SK-N-MC (cell line): ENCODE measurements around the gene ZNF784.

Experiments
- DNase-seq: peaks from one replicate; pipeline ENCODE4 v3.0.0-alpha.2; 2011; ENCODE audit warnings: low read depth, low spot score
- H3K27ac ChIP-seq: fragments of 200-600 bp; sonication (generic); 2 replicates; pipeline ENCODE4 v1.5.1; 2016; ENCODE audit warnings: mixed run types
- H3K36me3 ChIP-seq: fragments of 200-600 bp; sonication (generic); 2 replicates; pipeline ENCODE4 v1.6.1; 2017; ENCODE audit warnings: antibody characterized with exemption, low read length, mixed read lengths; ENCODE audit not compliant: insufficient read depth
- H3K4me3 ChIP-seq: fragments of 200-600 bp; sonication (generic); 2 replicates; pipeline ENCODE4 v1.5.1; 2016
- H3K9ac ChIP-seq: fragments of 200-600 bp; sonication (generic); 2 replicates; pipeline ENCODE4 v1.8.0; 2017; ENCODE audit warnings: mixed run types, mixed read lengths; ENCODE audit not compliant: insufficient read length
- H3K9me3 ChIP-seq: fragments of 200-600 bp; sonication (generic); 2 replicates; pipeline ENCODE4 v1.6.1; 2017; ENCODE audit warnings: low read depth, mild to moderate bottlenecking, antibody characterized with exemption, low read length, moderate library complexity, mixed read lengths
- EZH2 ChIP-seq: fragments of 200-600 bp; sonication (generic); IDR thresholded peaks from one replicate; pipeline ENCODE4 v1.6.1; 2017; ENCODE audit warnings: antibody characterized with exemption
- FOXP2 ChIP-seq: optimal IDR thresholded peaks from 2 replicates; pipeline ENCODE3; 2011; ENCODE audit warnings: mild to moderate bottlenecking, moderate library complexity; ENCODE audit not compliant: insufficient read depth; ENCODE audit errors: extremely low read length, control extremely low read depth
- POLR2AphosphoS5 ChIP-seq: IDR thresholded peaks from 2 replicates; pipeline ENCODE4 v1.6.1; 2012; ENCODE audit warnings: mild to moderate bottlenecking, low read depth, low read length, borderline replicate concordance

ZNF784 gene

DNA sequence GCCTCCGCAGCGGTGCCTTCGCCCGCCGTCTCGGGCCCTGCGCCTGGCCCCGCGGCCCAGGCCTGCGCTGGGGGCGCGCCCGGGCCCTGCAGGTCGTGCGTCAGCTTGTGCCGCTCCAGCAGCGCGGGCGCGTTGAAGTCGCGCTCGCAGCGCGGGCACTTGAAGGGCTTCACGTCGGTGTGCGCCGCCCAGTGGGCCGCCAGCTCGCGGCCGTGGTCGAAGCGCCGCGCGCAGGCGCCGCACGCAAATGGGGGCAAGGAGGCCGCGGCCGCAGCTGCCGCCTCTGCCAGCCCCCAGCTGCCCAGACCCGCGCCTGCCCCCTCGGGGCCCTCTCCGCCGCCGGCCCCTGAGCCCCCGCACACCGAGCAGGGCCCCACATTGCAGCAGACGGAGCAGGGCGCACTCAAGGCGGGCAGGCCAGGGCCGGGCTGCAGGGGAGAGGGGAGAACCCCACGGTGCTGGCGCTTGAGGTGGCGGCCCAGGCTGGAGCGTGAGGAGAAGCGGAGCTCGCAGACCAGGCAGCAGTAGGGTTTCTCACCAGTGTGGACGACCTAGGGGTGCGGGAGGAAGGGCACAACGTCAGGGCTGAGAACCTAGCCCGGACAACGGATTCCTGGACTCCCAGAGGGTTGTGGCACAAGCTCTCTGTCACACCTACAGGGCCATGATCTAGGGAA is 31.1 kb downstream of the ZNF784 start:
- H3K4me3 ChIP-seq = no peak overlapping the region
- no peak overlapping the region for H3K27ac ChIP-seq
- H3K9me3 ChIP-seq = no peaks in the 10 kb centered on the region
- DNase-seq = no peak
- no peak overlapping the region for H3K9ac ChIP-seq
- H3K36me3 ChIP-seq = peaks cover 28% of the 10 kb centered on the region
- TF ChIP-seq EZH2 = no peak
- TF ChIP-seq POLR2AphosphoS5 = no peak

DNA sequence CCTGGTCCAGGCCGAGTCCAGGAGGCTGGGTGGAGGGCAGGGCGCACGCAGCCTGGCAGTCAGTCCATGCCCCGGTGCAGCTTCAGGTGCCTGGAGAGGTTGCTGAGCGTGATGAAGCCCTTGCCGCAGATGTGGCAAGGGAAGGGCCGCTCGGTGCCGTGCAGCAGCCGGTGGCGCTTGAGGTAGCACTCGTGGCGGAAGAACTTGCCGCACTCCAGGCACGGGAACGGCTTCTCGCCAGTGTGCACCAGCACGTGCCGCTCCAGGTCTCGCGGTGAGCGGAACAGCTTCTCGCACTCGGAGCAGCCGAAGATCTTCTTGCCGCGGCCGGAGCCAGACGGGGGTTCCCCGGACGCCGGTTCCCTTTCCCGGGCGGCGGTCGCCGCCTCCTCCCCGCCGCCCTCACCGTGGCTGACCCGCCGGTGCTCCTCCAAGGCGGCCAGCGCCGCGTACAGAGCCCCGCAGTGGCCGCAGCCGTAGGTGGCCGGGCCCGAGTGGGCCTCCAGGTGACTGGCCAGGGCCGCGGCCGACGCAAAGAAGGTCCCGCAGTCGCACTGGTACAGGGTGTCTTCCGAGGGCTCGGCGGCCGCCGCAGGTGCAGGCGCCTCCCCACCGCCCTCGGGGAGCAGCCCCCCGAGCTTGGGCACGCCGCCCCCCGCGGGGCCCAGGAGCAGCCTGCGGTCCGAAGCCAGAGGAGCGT is 31.8 kb downstream of the ZNF784 start:
- H3K27ac ChIP-seq = no peak overlapping the region
- no peak for DNase-seq
- no peak overlapping the region for H3K4me3 ChIP-seq
- TF ChIP-seq FOXP2 (no peak), POLR2AphosphoS5 (no peak), EZH2 (no peak)
- H3K9me3 ChIP-seq = no peaks in the 10 kb centered on the region
- H3K36me3 ChIP-seq = peaks cover 28% of the 10 kb centered on the region
- no peak overlapping the region for H3K9ac ChIP-seq

DNA sequence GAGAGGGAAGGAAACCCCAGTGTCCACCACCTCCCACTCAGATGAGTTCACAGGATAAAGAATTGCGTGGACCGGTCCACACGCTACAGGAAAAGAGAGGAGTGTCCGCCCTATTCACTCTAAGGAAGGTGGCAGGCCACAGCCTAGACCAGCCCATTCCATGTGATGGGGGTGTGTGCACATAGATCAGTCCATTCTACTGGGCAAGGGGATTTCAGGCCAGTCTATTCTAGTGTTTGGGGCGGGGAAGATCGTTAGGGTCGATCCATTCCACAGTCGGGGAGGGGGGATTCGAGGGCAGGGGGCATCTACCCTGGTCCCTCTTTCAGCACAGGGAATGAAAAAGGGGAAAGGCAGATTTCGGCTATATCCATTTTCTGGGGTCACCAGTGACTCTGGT is 32.8 kb downstream of the ZNF784 start:
- no peak for DNase-seq
- Histone ChIP-seq H3K9ac (no peak overlapping the region), H3K4me3 (no peak overlapping the region), H3K36me3 (peaks cover 20% of the 10 kb centered on the region), H3K9me3 (no peaks in the 10 kb centered on the region), H3K27ac (no peak overlapping the region)
- no peak for TF ChIP-seq POLR2AphosphoS5
- no peak for TF ChIP-seq EZH2
- TF ChIP-seq FOXP2 = no peak

DNA sequence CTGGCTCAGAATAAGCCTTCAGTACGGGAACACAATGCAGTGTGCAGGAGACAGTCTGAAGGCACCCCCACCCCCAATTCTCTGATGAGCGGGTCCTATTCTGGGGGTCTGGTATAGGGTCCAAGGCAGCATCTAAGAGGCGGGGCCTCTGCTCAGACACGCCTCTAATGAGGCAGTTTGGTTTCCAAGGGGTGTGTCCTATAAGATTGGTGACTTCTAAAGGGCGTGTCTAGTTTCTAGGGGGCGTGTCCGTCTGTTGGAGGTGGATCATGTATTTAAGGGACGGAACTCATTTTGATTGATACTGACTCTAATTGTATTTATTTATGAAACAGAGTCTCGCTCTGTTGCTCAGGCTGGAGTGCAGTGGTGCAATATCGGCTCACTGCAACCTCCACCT is 33.7 kb downstream of the ZNF784 start:
- DNase-seq = no peak
- Histone ChIP-seq H3K27ac (no peak overlapping the region), H3K9me3 (no peaks in the 10 kb centered on the region), H3K36me3 (peaks cover 11% of the 10 kb centered on the region), H3K4me3 (no peak overlapping the region), H3K9ac (no peak overlapping the region)
- TF ChIP-seq POLR2AphosphoS5 (no peak), EZH2 (no peak), FOXP2 (no peak)

DNA sequence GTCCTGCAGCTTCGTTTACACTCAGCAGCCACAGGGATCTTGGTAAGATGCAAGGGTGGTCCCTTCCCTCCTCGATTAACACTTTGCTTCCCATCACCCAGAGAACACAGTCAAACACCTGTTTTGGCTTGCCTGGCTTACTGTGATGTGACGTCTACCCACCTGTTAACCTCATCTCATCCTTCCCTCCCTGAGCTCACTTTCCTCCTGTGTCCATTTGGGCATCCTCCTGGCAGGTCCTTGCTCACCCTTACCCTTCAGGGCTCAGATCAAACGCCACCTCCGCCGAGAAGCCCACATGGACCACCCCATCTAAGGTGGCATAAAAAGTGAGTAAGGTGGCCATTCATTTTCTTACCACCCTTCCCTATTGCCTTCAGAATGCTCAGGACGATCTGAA is 34.3 kb downstream of the ZNF784 start:
- H3K4me3 ChIP-seq = no peak overlapping the region
- H3K9me3 ChIP-seq = no peaks in the 10 kb centered on the region
- DNase-seq = no peak
- no peak for TF ChIP-seq FOXP2
- no peak for TF ChIP-seq EZH2
- no peak for TF ChIP-seq POLR2AphosphoS5
- no peak overlapping the region for H3K9ac ChIP-seq
- no peak overlapping the region for H3K27ac ChIP-seq
- H3K36me3 ChIP-seq = peaks cover 6% of the 10 kb centered on the region

DNA sequence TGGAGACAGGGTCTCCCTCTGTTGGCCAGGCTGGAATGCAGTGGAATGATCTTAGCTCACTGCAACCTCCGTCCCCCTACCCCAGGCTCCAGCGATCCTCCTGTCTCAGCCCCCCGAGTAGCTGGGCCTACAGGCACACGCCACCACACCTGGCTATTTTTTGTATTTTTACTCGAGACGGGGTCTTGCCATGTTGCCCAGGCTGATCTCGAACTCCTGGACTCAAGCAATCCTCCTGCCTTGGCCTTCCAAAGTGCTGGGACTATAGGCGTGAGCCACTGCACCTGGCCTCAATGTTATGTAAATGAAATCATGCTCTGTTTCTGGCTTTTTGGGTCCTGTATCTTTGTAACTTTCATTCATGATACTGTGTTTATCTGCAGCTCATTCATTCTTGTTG is 35.6 kb downstream of the ZNF784 start:
- no peak overlapping the region for H3K9ac ChIP-seq
- no peak overlapping the region for H3K27ac ChIP-seq
- TF ChIP-seq POLR2AphosphoS5 (no peak), FOXP2 (no peak), EZH2 (no peak)
- H3K4me3 ChIP-seq = no peak overlapping the region
- no peaks in the 10 kb centered on the region for H3K9me3 ChIP-seq
- DNase-seq = no peak
- H3K36me3 ChIP-seq = no peaks in the 10 kb centered on the region; the same call in 1 of the 2 replicates

DNA sequence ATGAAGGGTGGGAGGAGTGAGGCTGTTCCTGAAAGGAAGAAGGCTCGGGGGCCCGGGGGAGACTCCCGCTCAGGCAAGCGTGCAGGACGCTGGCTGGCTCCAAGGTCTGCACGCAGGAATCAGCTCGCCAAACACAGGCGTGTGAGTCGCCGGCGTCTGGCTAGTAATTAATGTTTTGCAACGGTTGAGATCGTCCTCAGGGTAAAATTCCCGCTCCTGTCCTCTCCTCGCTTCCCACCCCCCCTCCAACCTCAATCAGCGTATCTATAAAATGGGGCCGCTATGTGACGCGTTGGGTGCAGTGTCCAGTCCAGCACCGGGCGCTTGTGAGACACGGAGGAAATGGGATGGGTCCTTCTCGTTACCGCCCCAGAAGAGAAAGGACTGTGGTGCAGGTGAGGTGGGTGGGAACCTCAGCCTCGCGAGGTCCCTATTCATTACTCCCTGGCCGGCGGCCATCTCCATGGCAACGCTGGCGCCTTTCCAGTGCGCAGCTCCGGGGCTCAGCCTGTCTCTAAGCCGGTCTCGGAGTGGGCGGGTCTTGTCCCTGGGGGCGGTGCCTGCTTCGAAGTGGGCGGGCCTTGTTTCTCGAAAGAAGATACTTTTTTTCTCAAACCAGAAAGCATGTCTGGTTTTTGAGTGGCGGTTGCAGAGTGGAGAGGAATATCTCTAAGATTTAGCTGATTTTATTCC is 37.2 kb downstream of the ZNF784 start:
- Histone ChIP-seq H3K27ac (peak overlapping the region; percentile 96), H3K9me3 (no peaks in the 10 kb centered on the region), H3K36me3 (no peaks in the 10 kb centered on the region), H3K4me3 (peak overlapping the region; percentile 74), H3K9ac (peak overlapping the region; percentile 29)
- DNase-seq = peak; percentile 77
- TF ChIP-seq FOXP2 (no peak), POLR2AphosphoS5 (peak; percentile 54)

DNA sequence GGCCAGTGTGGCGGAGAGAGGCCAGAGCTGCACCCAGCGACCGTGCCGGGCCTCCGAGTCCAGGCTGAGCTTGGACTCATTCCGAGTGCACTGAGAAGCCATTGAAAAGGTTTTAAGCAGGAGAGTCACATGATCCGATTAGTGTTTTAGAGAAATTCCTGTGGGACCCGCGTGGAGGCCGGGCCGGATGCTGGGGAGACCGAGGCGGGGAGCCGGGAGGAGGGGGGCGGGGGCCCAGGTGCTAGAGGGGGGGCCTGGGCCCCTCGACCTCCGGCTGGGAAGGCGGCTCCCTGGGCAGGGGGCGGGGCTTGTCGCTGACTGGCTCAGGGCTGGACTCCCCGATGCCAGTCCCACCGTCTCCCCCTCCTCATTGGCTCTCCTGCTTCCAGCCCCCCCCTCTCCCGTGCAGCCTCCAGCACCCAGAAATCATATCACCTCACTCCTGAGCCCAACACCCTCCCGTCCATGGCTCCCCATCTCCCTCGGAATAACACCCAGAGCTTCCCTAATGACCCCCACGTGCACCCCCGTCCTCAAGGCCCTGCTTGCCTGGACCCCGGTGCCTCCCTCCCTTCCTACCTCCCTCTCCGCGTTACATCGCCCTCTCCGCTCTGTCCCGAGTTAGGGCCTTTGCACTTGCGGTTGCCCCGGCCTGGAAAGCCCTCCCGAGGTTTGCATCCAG is 38.6 kb downstream of the ZNF784 start:
- Histone ChIP-seq H3K9ac (peak overlapping the region; percentile 71), H3K36me3 (no peaks in the 10 kb centered on the region), H3K27ac (peak overlapping the region; percentile 96), H3K4me3 (peak overlapping the region; percentile 66), H3K9me3 (no peaks in the 10 kb centered on the region)
- TF ChIP-seq FOXP2 (no peak), POLR2AphosphoS5 (peak; percentile 56; the same call in 1 of the 2 replicates), EZH2 (no peak)
- no peak for DNase-seq
